Testis (tissue), 2 donors: ENCODE results near the gene CNTN6.

ENCODE experiments used
- CTCF ChIP-seq, 3 experiments: fragments of 450-650 bp in 2 of 3; fragments of 200-600 bp in 1 of 3; sonication (generic) in 1 of 3; IDR thresholded peaks; one replicate each; pipeline ENCODE4 v1.5.1; 2016 to 2019; ENCODE audit warnings: antibody characterized with exemption in 3 of 3, mild to moderate bottlenecking in 2 of 3, moderate library complexity in 1 of 3
- POLR2A ChIP-seq: fragments of 450-650 bp; IDR thresholded peaks from one replicate; pipeline ENCODE4 v1.6.1; 2017; ENCODE audit warnings: antibody characterized with exemption, mild to moderate bottlenecking, moderate library complexity

GRCh38 chr3:1230920-1231319 is 138.1 kb downstream of the CNTN6 start:
- TF ChIP-seq POLR2A (no peak), CTCF (IDR thresholded peaks at IDR 0.05) (no peak)
